HPDE6-E6E7 (cell line): ENCODE data around the gene TLX1.
"Not testable (repeated sequence)": the region's sequence is repeated elsewhere in the genome, so short reads cannot be mapped to it uniquely, and the experiment has no call there.

Experiments used
- DNase-seq: peaks from one replicate; pipeline ENCODE4 v3.0.0; 2011; ENCODE audit warnings: missing footprints; ENCODE audit errors: extremely low spot score

TLX1 gene

DNA sequence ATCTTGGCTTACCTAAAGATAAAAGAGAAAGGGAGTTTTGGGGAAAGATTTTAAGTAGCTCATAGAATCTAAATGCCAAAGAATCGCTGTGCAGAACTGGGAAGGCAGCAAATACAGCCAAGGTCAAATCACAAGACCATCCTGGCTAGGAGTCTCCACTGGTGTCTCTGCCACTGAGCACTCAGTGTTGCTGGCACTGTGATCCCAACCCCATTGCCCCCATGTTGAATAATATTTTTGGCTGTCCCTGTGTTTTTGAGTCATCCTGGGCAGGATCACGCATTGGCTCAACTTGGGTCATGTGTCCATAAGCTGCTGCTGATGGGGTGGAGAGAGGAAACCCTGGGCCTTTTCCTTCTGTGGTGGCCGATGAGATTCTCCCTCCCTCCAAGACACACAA is 21.2 kb downstream of the TLX1 start:
- no peak for DNase-seq

- DNase-seq: not testable (repeated sequence)
Measured at GRCh38 chr10:101154506-101154905, 23.4 kb downstream of the TLX1 start.

- DNase-seq: no peak
Measured at GRCh38 chr10:101155896-101156295, 24.8 kb downstream of the TLX1 start.

DNA sequence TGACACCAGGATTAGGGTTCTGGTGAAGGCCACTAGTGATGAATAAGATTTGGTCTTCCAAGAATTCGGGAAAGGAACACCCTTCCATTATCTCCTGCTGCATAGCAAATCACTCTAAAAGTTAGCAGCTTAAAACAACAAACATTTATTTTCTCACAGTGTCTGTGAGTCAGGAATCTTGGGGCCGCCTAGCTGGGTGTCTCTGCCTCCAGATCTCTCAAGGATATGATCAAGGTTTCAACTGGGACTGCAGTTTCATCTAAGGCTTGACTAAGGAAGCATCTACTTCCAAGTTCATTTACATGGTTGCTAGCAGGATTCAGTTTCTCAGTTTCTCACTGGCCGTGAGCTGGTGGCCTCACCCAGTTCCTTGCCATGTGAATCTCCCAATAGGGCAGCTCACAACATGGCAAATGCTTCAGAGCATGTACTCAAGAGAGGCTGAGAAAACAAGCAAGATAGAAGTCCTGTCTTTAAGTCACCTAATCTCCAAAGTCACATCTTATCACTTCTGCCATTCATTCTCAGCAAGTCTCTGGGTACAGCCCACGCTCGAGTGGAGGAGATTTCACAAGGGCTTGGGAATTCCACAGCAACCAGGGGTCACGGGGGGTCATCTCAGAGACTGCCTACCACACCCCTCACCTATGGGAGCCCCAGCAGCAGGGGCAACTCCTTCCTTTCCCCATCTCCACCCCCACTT is 26.8 kb downstream of the TLX1 start:
- no peak for DNase-seq

- no peak for DNase-seq
Measured at GRCh38 chr10:101158459-101159058, 27.5 kb downstream of the TLX1 start.

- DNase-seq: peak; percentile 70
Measured at GRCh38 chr10:101161494-101162299, 30.6 kb downstream of the TLX1 start.

- no peak for DNase-seq
Measured at GRCh38 chr10:101162677-101163076, 31.6 kb downstream of the TLX1 start.

DNA sequence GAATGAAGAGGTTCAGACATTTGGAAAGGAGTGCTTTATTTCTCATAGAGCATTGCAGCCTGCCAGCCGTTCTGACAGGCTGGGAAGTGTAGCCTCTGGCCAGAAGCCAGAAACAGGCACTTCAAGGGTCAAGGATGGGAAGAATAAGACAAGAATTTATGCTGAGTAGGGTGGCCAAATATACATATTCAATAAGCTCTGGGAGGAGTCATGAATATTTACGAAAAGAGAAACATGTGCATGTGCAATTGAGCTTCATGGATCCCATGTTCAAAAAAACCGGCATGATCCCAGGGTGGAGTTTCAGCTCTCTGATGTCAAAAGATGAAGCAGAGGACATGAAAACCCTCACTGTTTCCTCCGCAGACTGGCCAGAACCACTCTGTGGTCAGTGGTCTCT is 32.9 kb downstream of the TLX1 start:
- no peak for DNase-seq

DNA sequence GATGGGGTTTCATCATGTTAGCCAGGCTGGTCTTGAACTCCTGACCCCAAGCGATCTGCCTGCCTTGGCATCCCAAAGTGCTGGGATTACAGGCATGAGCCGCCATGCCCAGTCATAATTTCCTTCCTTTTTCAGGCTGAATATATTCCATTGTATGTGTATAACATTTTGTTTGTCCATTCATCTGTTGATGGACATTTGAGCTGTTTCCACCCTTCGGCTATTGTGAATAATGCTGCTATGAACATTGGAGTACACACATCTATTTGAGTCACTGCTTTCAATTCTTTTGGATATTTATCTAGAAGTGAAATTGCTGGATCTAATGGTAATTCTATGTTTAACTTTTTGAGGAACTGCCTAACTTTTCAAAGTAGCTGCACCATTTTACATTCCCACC is 34.6 kb downstream of the TLX1 start:
- DNase-seq: no peak

GRCh38 chr10:101166430-101166829 is 35.3 kb downstream of the TLX1 start:
- no peak for DNase-seq

DNA sequence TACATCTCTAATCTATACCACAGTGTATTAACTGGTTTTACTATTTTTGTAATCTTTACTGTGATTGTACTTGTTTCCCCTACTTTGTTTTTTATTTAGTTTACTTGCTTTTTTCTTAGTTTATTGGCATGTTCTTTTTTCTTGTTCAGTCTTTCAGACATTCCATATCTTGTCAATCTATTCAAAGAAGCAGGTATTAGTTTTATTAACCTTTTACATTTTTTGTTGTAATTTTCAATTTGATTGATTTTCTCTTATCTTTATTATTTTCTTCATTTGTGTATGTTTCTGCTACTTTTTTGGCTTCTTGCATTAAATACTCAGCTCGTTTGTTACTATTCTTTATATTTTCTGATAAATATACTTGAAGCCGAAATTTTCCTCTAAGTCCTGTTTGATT is 41.6 kb downstream of the TLX1 start:
- DNase-seq: no peak

DNA sequence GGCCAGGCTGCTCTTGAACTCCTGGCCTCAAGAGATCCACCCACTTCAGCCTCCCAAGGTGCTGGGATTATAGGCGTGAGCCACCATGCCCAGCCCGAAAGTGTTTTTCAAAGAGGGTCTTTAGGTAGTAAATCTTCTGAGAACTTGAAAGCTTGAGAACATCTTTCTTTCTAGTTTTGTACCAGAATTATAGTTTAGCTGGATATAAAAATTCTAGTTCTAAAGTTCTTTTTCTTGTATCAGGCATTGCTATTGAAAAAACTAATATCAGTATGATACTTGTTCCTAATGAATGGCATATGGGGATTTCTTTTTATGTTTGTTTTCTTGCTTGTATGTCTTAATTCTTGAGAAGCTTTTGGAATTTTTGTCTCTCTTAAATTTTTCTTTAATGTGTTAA is 43.2 kb downstream of the TLX1 start:
- no peak for DNase-seq

DNA sequence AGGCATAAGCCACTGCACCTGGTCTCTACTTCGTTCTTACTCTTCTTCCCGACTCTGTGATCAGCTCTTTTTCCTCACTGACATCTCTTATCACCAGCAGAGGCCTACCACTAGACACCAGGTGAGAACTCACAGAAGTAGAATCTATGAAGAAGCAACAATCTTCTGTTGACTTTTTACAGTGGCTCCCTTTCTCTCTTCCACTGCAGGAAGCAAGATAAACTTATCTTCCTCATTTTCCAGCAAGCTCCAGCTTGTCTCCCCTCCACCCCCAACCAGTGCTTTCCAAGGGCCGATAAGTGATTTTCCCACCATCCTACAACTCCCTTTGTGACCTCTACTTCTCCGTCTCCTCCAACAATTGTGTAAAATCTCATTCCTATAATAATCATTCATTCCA is 45.5 kb downstream of the TLX1 start:
- no peak for DNase-seq

GRCh38 chr10:101182936-101183335 is 51.8 kb downstream of the TLX1 start:
- no peak for DNase-seq

DNA sequence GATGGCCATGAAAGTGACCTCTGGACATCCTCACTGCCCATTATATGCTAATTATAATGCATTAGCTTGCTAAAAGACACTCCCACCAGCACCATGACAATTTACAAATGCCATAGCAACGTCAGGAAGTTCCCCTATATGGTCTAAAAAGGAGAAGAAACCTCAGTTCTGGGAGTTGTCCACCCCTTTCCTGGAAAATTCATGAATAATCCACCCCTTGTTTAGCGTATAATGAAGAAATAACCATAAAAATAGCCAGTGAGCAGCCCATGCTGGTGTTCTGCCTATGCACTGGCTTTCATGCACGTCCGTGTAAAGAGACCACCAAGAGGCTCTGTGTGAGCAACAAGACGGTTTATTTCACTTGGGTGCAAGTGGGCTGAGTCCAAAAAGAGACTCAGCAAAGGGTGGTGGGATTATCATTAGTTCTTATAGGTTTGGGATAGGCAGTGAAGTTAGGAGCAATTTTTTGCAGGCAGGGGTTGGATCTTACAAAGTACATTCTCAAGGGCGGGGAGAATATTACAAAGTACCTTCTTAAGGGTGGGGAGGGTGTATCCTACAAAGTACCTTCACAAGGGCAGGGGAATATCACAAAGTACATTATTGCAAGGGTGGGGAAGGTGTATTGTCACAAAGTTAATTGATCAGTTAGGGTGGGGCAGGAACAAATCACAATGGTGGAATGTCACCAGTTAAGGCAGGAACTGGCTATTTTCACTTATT is 52.5 kb downstream of the TLX1 start:
- DNase-seq: no peak
